ENCODE data around the gene RNF215. TPM values are rescaled to one million over a fixed set of nuclear protein-coding genes. Genes with fewer than 3 reads are reported as not detected.
A peak's percentile ranks its signal among the peaks of the same experiment; 100 is the strongest.

RNF215 gene
- total RNA-seq, 1 experiment from 2014 or later: 24.0 TPM

GRCh38 chr22:30397656-30398635 lies 10.7 kb upstream of the RNF215 start:
- Histone ChIP-seq H3K9me2 (ENCODE audit: insufficient read depth) (no peaks in the 10 kb centered on the region), H3K27me3 (ENCODE audit: insufficient read depth, low read depth) (no peaks in the 10 kb centered on the region), H3K79me2 (ENCODE audit: low read depth) (peaks cover 48% of the 10 kb centered on the region), H4K20me1 (ENCODE audit: insufficient read depth) (no peaks in the 10 kb centered on the region; the same call in 1 of the 2 replicates), H3K4me2 (peak overlapping the region; percentile 100), H3K27ac (no peak overlapping the region), H3K4me3 (peak overlapping the region; percentile 69), H3F3A (ENCODE audit: insufficient read depth, low read depth) (peaks cover 7% of the 10 kb centered on the region; the same call in 1 of the 2 replicates), H3K4me1 (replicated peaks; ENCODE audit: insufficient read depth) (peaks cover 26% of the 10 kb centered on the region), H3K36me3 (ENCODE audit: low read depth) (no peaks in the 10 kb centered on the region), H3K9me3 (ENCODE audit: insufficient read depth, low read depth) (no peaks in the 10 kb centered on the region), H2AFZ (peak overlapping the region; percentile 78)
- intact Hi-C loops (cut with micrococcal nuclease; ENCODE audit: unreplicated experiment): loop anchor here (1.0 to 10.0 kb wide), 3 partner anchors 22 to 293 kb away; no protein-coding TSS in a partner anchor
- ChIA-PET CTCF (interaction anchor here (0.6 to 1.1 kb wide), 5 partner anchors 10 to 228 kb away, joined by 3 to 13 read pairs (median 3); partner anchors contain the start of gene RNF215), POLR2A (ENCODE audit: unreplicated experiment) (interaction anchor here (0.6 to 1.9 kb wide), 4 partner anchors 26 to 924 kb away, joined by 3 to 20 read pairs (median 5); partner anchors contain the start of gene MTFP1)
- TF ChIP-seq EZH2 (IDR thresholded peaks at IDR 0.05; ENCODE audit: low read depth) (no peak), CTCF (conservative IDR thresholded peaks at IDR 0.05) (no peak)
- DNase-seq: peak in 1 of 2 experiments; percentile 36
- BruUV-seq (replicated peaks): no TSS peak

GRCh38 chr22:30396871-30397655 lies 9.9 kb upstream of the RNF215 start, which contains the start of gene SEC14L2:
Gene SEC14L2, plus strand, starts transcription at chr22:30397018. Its CDS starts 99 bp downstream, at chr22:30397117.
- peaks cover 41% of the 10 kb centered on the region for H3K79me2 ChIP-seq (ENCODE audit: low read depth)
- peak within 1 kb of the TSS; percentile 78 for H2AFZ ChIP-seq
- no peaks in the 10 kb centered on the region for H3K9me2 ChIP-seq (ENCODE audit: insufficient read depth)
- intact Hi-C loops (cut with micrococcal nuclease; ENCODE audit: unreplicated experiment): loop anchor here (1.0 to 10.0 kb wide), 2 partner anchors 27 to 292 kb away; no protein-coding TSS in a partner anchor
- CTCF ChIA-PET: interaction anchor here (0.6 to 1.6 kb wide), 9 partner anchors 10 to 229 kb away, joined by 3 to 13 read pairs (median 3); partner anchors contain the start of genes MTFP1 and RNF215
- no peaks in the 10 kb centered on the region for H3K27me3 ChIP-seq (ENCODE audit: insufficient read depth, low read depth)
- TF ChIP-seq EZH2 (IDR thresholded peaks at IDR 0.05; ENCODE audit: low read depth) (no peak), CTCF (conservative IDR thresholded peaks at IDR 0.05) (no peak)
- peaks cover 5% of the 10 kb centered on the region; the same call in 1 of the 2 replicates for H3F3A ChIP-seq (ENCODE audit: insufficient read depth, low read depth)
- H3K4me2 ChIP-seq: peak within 1 kb of the TSS; percentile 100
- no peak within 1 kb of the TSS for H3K27ac ChIP-seq
- H3K9me3 ChIP-seq (ENCODE audit: insufficient read depth, low read depth): no peaks in the 10 kb centered on the region
- H3K4me1 ChIP-seq (replicated peaks; ENCODE audit: insufficient read depth): peaks cover 32% of the 10 kb centered on the region
- H3K4me3 ChIP-seq: peak within 1 kb of the TSS; percentile 69
- peak; percentile 40 to 64 for DNase-seq
- H4K20me1 ChIP-seq (ENCODE audit: insufficient read depth): no peaks in the 10 kb centered on the region; the same call in 1 of the 2 replicates
- POLR2A ChIA-PET (ENCODE audit: unreplicated experiment): interaction anchor here (0.6 to 1.9 kb wide), 7 partner anchors 12 to 925 kb away, joined by 3 to 20 read pairs (median 5); partner anchors contain the start of gene MTFP1
- BruUV-seq (replicated peaks): TSS peak; percentile 66
- no peaks in the 10 kb centered on the region for H3K36me3 ChIP-seq (ENCODE audit: low read depth)
